Fibroblast of villous mesenchyme (primary cell): ENCODE measurements around the gene MTA3. TPM values are rescaled to one million over a fixed set of nuclear protein-coding genes. Genes with fewer than 3 reads are reported as not detected.

ENCODE experiments used
- DNase-seq: peaks from one replicate; pipeline ENCODE4 v3.0.0-alpha.2; 2010; ENCODE audit warnings: low read depth
- H3K4me3 ChIP-seq: 2 replicates; pipeline ENCODE4 v1.5.1; 2011; ENCODE audit warnings: low read depth, mild to moderate bottlenecking, low read length
- total RNA-seq: library from RNA; depleted of rRNA; stranded (reverse); fragments of >200 nt; gene quantifications from 2 replicates; pipeline ENCODE4 v1.2.3, GENCODE V29; 2012
- TF ChIP-seq, protein P1 (sequence below): IDR thresholded peaks from 2 replicates; pipeline ENCODE4 v1.5.1; 2012; ENCODE audit warnings: low read depth, mild to moderate bottlenecking, low read length; ENCODE audit not compliant: insufficient read depth

Gene MTA3
- total RNA-seq, 1 donor, result 32.0 TPM

DNA sequence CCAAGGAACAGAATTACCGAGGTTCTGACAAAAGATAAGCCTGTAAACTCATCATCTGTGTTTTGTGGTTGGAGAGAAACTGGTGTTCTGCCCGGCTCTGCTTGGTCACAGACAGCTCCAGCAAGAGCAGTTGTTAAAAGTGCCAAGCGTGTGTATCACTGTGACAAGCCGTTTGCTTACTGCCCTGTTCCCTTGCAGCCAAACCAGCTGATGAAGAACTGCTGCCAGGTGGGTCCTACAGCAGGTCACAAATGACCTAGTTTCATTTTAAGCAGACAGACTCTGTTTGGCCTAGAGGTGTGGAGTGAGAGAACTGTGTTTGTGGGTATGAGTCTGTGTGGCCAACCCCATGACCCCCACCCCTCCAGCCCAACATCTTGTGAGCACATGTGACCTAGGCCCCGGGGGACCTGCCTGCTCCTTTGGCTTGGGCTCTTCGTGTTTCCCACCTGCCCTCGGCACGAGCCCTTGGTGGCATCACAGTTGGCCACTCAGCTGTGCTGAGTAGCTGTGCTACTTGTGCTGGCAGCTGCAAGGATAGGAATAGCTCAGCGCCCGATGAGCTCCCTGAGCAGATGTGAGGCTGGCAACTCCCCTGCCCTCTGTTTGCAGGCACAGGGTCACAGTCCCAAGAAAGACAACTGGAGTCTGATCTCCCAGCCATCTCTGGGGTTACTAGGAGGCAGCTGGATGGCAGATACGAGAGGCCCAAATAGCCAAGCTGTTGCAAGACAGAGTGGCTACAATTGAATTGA is 185.8 kb downstream of the MTA3 start:
- peak; percentile 22 for DNase-seq
- H3K4me3 ChIP-seq, result no peak overlapping the region
- TF ChIP-seq, protein P1, sequence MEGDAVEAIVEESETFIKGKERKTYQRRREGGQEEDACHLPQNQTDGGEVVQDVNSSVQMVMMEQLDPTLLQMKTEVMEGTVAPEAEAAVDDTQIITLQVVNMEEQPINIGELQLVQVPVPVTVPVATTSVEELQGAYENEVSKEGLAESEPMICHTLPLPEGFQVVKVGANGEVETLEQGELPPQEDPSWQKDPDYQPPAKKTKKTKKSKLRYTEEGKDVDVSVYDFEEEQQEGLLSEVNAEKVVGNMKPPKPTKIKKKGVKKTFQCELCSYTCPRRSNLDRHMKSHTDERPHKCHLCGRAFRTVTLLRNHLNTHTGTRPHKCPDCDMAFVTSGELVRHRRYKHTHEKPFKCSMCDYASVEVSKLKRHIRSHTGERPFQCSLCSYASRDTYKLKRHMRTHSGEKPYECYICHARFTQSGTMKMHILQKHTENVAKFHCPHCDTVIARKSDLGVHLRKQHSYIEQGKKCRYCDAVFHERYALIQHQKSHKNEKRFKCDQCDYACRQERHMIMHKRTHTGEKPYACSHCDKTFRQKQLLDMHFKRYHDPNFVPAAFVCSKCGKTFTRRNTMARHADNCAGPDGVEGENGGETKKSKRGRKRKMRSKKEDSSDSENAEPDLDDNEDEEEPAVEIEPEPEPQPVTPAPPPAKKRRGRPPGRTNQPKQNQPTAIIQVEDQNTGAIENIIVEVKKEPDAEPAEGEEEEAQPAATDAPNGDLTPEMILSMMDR, result no peak

DNA sequence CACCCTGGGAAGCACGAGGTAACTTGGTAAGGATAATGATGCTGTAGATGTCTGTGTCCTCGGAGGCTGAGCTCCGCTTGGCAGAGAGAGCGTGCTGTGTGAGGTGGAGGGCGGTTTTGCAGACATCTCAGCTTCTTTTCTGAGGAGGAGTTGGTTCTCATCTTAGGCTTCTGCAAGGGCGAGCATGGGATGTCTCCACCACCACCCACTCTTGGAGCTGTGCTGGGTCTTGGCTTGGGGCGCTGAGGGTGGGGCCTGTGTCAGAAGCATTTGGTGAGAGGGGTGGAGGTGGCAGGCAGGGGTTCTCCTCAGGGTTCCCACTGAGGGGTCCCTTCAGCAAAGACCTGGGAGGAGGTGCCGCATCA is 186.3 kb downstream of the MTA3 start:
- H3K4me3 ChIP-seq, result no peak overlapping the region
- TF ChIP-seq, protein P1, result no peak
- no peak for DNase-seq

DNA sequence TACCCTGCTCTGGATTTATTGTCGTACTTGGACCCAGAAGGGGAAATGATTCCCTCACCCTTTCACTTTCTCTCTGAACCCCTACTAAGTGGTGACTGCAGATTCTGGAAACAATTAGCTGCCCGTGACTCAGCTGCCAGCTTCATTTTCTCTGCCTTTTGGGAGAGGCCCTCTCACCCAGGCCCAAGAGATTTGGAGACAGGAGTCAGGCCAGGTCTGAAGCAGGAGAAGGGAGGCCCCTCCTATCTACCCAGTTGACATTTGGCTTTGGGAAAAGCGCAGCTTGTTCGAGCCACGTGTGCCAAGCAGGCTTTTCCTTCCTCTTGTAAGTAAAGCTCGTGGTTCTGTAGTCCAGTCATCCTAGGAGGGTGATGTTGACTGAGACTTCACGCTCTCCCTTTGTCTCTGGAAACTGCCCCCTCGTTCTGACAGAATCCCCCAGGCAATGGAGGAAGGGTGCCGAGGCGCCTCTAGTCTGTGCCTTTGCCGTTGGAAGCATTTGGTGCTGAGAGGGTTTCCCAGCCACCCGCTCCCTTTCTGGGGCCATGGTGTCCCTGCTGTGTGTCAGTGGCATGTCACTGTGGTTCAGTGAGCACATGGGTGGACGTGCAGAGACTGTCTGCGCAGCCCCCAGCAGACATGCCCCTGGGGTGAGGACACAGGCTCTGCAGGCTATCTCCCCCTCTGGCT is 186.9 kb downstream of the MTA3 start:
- DNase-seq, result no peak
- TF ChIP-seq, protein P1, result no peak
- H3K4me3 ChIP-seq, result no peak overlapping the region

DNA sequence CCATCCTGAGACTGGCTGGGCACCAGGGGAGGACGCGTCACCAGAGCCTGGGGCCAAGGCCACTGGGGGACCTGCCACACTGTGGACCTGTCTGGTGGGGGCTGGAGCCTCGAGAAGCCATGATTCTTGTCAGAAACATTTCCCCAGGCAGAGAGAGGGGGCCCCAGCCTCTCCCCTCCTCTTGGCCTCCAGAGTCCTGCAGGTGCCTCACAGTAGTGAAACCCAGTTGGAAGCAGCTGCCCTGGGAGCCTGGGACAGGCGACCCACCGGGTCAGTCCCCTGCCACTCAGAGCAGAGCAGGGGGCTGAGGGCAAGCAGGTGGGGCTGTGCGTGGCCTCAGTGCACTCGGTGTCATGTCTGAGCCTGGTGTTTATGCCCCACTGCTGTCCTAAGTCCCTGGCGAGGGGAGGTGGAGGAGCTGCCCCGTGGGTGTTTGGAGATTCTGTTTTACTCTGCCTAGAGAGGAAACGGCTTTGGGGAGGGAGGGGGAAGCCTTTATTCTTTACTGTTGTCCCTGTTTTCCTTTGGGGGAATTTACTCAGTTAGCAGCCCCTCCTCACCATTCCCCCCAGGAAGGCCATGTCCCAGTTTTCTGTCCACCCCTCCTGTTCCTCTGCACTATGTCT is 187.8 kb downstream of the MTA3 start:
- DNase-seq, result no peak
- no peak overlapping the region for H3K4me3 ChIP-seq
- TF ChIP-seq, protein P1, result no peak

DNA sequence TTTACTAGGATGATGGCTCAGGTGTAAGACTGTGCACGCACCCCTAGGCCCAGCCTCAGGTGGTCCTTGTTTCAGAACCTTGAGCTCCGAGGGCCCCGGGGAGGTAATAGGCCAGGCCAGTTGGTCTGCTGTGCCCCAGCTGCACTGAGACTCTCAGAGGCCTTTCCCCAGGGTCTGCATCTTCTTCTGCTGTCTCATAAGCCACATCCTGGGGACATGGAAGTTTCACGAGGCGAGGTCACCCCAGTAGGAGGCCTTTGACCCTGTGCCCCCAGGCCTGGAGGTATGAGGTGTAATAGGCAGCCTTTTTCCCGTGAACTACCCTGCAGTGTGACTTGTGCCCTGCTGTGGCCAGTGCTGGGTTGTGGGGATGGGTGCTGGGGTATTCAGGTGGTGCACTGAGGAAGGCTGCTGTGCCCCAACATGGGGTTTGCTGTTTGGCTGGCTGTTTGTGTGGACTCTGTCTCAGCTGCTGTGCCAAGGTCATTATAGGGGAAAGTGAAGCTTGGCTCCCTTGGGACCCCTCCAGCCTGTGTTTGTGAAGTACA is 188.6 kb downstream of the MTA3 start:
- H3K4me3 ChIP-seq, result no peak overlapping the region
- no peak for DNase-seq
- TF ChIP-seq, protein P1, result no peak

DNA sequence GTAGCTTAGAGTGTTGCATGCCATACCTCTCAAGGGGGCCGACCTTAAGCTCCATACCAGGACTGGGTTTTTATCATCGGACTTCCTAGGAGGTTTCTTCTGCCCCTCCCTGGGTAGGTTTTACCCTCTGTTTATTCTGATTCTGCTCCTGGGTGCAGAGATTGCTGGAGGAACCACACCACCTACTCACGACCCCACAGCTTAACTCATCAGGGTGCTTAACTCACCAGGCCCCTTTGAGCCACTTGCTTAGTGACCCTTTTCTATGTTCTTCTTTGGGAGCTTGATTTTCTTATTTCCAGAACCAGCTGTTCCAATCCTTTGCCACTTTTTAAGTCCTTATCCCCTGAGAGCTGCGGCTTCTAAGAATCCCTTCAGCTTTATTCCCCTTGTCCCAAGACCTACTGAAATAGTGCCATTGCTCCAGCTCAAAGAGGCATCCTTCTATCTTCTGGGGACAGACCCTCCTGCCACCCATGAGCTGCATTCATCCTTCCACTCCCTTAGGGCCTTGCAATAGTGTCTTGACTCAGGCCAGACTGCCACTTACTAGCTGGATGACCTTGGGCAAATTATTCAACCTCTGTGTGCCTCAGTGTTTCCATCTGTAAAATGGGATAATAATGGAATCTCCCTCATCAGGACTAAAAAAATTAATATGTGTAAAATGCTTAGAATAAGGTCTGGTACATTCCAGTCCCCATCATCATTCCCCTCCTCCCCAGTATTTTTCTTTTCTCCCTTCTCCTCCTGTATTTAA is 189.7 kb downstream of the MTA3 start:
- no peak overlapping the region for H3K4me3 ChIP-seq
- no peak for DNase-seq
- TF ChIP-seq, protein P1, result no peak
